Peyer's patch (tissue), 4 donors: ENCODE data around the gene OR51Q1.

ENCODE experiments used
- POLR2A ChIP-seq, 2 donors: fragments of 450-650 bp; IDR thresholded peaks; one replicate each; pipeline ENCODE4 v1.5.1; 2017; ENCODE audit warnings: antibody characterized with exemption in 2 of 2, mild to moderate bottlenecking in 2 of 2, moderate library complexity in 2 of 2
- TF ChIP-seq, protein P1 (sequence below), 6 experiments: fragments of 450-650 bp in 4 of 6; fragments of 200-600 bp in 2 of 6; sonication (generic) in 1 of 6; IDR thresholded peaks; one replicate each; pipeline ENCODE4 v1.5.1; 2017 to 2019; ENCODE audit warnings: antibody characterized with exemption in 6 of 6, mild to moderate bottlenecking in 3 of 6, moderate library complexity in 1 of 6

DNA sequence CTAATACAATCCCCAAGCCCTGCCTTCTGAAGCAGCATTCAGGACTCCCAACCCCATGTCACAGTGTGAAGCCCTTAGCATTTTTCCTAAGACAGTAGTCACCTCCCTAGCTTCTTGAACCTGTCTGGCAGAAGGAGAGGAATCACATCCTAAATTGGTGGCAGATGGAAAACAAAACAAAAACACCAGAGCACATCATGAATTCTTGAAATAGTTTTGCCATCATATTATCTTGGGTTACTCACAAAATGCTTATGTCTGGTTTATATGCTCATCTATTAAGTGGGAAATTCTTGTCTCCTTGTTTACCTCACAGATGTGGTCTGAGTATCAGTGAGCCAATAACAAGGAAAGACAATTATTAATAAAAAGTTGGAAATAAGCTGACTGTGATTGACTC lies 23.0 kb upstream of the OR51Q1 start:
- TF ChIP-seq, protein P1, sequence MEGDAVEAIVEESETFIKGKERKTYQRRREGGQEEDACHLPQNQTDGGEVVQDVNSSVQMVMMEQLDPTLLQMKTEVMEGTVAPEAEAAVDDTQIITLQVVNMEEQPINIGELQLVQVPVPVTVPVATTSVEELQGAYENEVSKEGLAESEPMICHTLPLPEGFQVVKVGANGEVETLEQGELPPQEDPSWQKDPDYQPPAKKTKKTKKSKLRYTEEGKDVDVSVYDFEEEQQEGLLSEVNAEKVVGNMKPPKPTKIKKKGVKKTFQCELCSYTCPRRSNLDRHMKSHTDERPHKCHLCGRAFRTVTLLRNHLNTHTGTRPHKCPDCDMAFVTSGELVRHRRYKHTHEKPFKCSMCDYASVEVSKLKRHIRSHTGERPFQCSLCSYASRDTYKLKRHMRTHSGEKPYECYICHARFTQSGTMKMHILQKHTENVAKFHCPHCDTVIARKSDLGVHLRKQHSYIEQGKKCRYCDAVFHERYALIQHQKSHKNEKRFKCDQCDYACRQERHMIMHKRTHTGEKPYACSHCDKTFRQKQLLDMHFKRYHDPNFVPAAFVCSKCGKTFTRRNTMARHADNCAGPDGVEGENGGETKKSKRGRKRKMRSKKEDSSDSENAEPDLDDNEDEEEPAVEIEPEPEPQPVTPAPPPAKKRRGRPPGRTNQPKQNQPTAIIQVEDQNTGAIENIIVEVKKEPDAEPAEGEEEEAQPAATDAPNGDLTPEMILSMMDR (IDR thresholded peaks at IDR 0.05): no peak
- TF ChIP-seq POLR2A (IDR thresholded peaks at IDR 0.05): no peak
